Muscle layer of duodenum (tissue), 2 donors: ENCODE results near the gene CRIM1.

ENCODE experiments used
- H3K27ac ChIP-seq: one replicate; pipeline ENCODE4 v1.7.0; 2013; ENCODE audit warnings: mild to moderate bottlenecking, low read length
- H3K27me3 ChIP-seq: one replicate; pipeline ENCODE4 v1.7.0; 2013; ENCODE audit warnings: low read depth, mild to moderate bottlenecking, control low read depth, low read length
- H3K36me3 ChIP-seq, 2 donors: one replicate each; pipeline ENCODE4 v1.7.0; 2013; ENCODE audit warnings: low read length in 2 of 2, control low read depth in 1 of 2, mild to moderate bottlenecking in 1 of 2; ENCODE audit not compliant: insufficient read depth in 2 of 2, control insufficient read depth in 1 of 2
- H3K4me1 ChIP-seq, 2 donors: one replicate each; pipeline ENCODE4 v1.7.0; 2013; ENCODE audit warnings: low read length in 2 of 2, mild to moderate bottlenecking in 2 of 2, control low read depth in 1 of 2, moderate library complexity in 1 of 2; ENCODE audit not compliant: insufficient read depth in 2 of 2, control insufficient read depth in 1 of 2
- H3K4me3 ChIP-seq, 2 donors: one replicate each; pipeline ENCODE4 v1.7.0; 2013; ENCODE audit warnings: low read length in 2 of 2, low read depth in 1 of 2, mild to moderate bottlenecking in 1 of 2
- H3K9me3 ChIP-seq, 2 donors: one replicate each; pipeline ENCODE4 v1.7.0; 2013; ENCODE audit warnings: low read length in 2 of 2, control low read depth in 1 of 2, mild to moderate bottlenecking in 1 of 2; ENCODE audit not compliant: control insufficient read depth in 1 of 2
- donor health status: healthy.

CRIM1 gene

DNA sequence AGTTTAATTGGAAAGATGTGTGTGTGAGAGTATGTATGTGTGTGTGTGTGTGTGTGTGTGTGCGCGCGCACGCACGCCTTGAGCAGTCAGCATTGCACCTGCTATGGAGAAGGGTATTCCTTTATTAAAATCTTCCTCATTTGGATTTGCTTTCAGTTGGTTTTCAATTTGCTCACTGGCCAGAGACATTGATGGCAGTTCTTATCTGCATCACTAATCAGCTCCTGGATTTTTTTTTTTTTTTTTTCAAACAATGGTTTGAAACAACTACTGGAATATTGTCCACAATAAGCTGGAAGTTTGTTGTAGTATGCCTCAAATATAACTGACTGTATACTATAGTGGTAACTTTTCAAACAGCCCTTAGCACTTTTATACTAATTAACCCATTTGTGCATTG is 194.4 kb downstream of the CRIM1 start:
- Histone ChIP-seq H3K9me3 (no peaks in the 10 kb centered on the region), H3K4me3 (no peak overlapping the region), H3K36me3 (peaks cover 50 to 52% of the 10 kb centered on the region in 2 donors), H3K27me3 (no peaks in the 10 kb centered on the region), H3K27ac (no peak overlapping the region), H3K4me1 (peaks cover 0 to 9% of the 10 kb centered on the region in 2 donors)

- peaks cover 36 to 37% of the 10 kb centered on the region in 2 donors for H3K36me3 ChIP-seq
- no peaks in the 10 kb centered on the region for H3K27me3 ChIP-seq
- H3K9me3 ChIP-seq = no peaks in the 10 kb centered on the region
- H3K4me3 ChIP-seq = no peak overlapping the region
- H3K27ac ChIP-seq = no peak overlapping the region
- peaks cover 0 to 6% of the 10 kb centered on the region in 2 donors for H3K4me1 ChIP-seq
These were observed 198.1 kb downstream of the CRIM1 start for GRCh38 chr2:36553683-36554082.

DNA sequence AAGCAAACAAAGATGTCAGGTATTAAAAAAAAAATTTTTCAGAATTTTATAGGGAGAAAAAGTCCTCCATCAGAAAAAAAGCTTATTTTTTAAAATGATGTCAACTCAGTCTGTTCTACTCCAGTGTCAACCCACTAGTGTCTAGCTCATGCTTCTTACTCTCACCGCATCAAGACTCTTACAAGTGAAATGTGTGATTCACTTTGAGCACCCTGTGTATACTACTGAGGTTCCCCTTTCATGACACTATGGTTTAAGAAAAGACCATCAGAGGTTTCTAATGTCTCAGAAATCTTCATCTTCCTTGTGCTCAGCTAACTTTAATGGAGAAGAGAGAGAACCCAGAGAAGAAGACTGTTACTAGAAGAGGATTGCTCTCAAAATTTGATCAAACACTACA is 199.0 kb downstream of the CRIM1 start:
- peaks cover 32 to 33% of the 10 kb centered on the region in 2 donors for H3K36me3 ChIP-seq
- peaks cover 0 to 3% of the 10 kb centered on the region in 2 donors for H3K4me1 ChIP-seq
- H3K27me3 ChIP-seq = no peaks in the 10 kb centered on the region
- no peak overlapping the region for H3K4me3 ChIP-seq
- H3K9me3 ChIP-seq = no peaks in the 10 kb centered on the region
- no peak overlapping the region for H3K27ac ChIP-seq

DNA sequence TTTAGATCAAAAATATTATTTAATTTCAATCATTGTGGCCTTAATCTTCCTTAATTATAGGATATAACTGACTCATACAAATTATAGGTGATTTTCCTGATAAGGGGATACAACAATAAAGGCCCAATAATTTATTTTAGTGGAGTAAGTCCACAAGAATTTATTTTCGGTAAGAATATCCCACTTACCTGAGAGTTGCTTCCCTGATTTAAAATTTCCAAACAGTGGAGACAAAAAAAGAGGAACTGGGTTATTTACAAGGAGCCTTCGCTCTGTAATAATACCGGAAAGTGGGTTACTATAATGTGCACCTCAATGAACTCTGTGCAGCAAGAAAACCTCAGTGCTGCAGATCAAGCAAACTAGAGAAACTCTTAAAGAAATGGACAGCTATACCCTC is 200.2 kb downstream of the CRIM1 start:
- peaks cover 29 to 32% of the 10 kb centered on the region in 2 donors for H3K36me3 ChIP-seq
- H3K27me3 ChIP-seq = no peaks in the 10 kb centered on the region
- no peak overlapping the region for H3K4me3 ChIP-seq
- H3K27ac ChIP-seq = no peak overlapping the region
- H3K9me3 ChIP-seq = no peaks in the 10 kb centered on the region
- H3K4me1 ChIP-seq = peaks cover 0 to 3% of the 10 kb centered on the region in 2 donors

DNA sequence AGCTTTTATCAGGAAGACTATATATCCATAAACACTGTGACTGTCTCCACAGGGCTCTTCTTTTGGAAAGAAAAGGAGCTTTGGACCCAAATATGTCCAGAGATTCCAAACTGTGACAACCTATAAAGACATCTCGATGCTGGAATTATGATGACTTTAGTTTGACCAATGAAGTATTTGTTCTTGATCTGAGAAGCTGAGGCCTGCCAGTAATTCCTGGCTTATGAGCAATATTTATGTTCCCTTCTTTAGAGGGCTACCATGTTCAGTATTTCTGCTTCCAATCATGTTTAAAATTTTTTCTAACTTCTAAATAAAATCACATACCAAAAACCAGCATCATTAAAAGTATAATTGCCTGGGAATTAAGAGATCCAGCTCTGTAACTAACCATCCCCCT is 201.3 kb downstream of the CRIM1 start:
- H3K27ac ChIP-seq = no peak overlapping the region
- H3K4me3 ChIP-seq = no peak overlapping the region
- H3K4me1 ChIP-seq = peaks cover 0 to 3% of the 10 kb centered on the region in 2 donors
- no peaks in the 10 kb centered on the region for H3K9me3 ChIP-seq
- H3K36me3 ChIP-seq = peaks cover 22 to 23% of the 10 kb centered on the region in 2 donors
- H3K27me3 ChIP-seq = no peaks in the 10 kb centered on the region

GRCh38 chr2:36559221-36559942 is 203.8 kb downstream of the CRIM1 start:
- peaks cover 10 to 16% of the 10 kb centered on the region in 2 donors for H3K36me3 ChIP-seq
- H3K27me3 ChIP-seq = no peaks in the 10 kb centered on the region
- H3K9me3 ChIP-seq = no peaks in the 10 kb centered on the region
- no peak overlapping the region for H3K4me3 ChIP-seq
- H3K27ac ChIP-seq = no peak overlapping the region
- peaks cover 0 to 5% of the 10 kb centered on the region in 2 donors for H3K4me1 ChIP-seq

DNA sequence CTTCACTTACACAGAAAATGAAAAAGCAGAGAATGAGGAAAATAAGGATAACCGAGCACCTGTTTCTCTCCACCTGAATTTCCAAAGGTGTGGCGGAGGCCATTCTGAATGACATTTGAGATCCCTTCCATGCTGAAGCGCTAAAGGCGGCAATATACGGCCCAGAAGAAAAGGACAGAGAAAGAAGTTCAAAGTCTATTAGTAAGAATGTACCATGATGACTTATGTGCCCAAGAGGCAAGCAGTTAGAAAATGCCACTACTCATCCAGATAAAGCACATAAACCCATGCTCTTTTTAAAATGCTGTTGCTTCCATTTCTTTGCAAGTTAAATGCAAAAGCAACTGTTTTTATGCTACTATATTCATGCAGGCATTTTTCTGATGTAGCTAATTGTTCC is 205.1 kb downstream of the CRIM1 start:
- Histone ChIP-seq H3K4me1 (peaks cover 0 to 5% of the 10 kb centered on the region in 2 donors), H3K36me3 (peaks cover 6 to 8% of the 10 kb centered on the region in 2 donors), H3K4me3 (no peak overlapping the region), H3K27me3 (no peaks in the 10 kb centered on the region), H3K27ac (no peak overlapping the region), H3K9me3 (no peaks in the 10 kb centered on the region)

DNA sequence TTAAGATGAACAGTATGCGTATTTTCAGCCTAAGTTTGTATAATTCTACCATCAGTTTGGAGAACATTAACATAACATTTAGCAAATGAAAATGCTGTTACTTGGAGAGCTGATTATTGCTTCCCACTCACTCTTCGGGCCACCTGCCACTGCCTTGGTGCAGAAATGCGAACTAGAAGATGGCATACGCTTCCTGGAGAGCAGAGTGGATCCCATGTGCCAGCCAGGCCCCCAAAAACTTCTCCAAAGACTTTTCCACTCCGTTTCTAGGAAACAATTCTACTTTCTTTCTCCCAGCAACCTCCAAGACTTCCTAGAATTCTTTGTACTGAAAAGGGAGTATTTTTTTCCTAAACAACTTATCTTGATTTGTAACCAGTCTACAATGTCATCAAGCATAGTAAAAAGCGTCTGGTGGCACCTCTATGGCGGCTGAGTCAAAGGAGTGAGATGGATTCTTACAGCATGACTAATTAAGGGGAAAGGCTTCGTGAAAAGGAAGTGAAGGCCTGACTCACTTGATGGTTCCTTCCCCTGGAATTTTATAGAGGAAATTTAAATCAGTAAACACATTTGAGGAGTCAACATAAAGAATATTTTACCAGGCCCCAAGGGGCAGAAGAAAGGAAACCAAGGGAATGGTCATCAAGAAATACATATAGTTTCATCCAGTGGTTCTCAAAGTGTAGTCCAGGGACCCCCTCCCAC is 205.8 kb downstream of the CRIM1 start:
- Histone ChIP-seq H3K4me1 (peaks cover 0 to 5% of the 10 kb centered on the region in 2 donors), H3K27ac (no peak overlapping the region), H3K36me3 (peaks cover 0 to 8% of the 10 kb centered on the region in 2 donors), H3K9me3 (no peaks in the 10 kb centered on the region), H3K4me3 (no peak overlapping the region), H3K27me3 (no peaks in the 10 kb centered on the region)

GRCh38 chr2:36562240-36562639 is 206.7 kb downstream of the CRIM1 start:
- Histone ChIP-seq H3K9me3 (no peaks in the 10 kb centered on the region), H3K4me3 (no peak overlapping the region), H3K4me1 (peaks cover 0 to 5% of the 10 kb centered on the region in 2 donors), H3K27me3 (no peaks in the 10 kb centered on the region), H3K27ac (no peak overlapping the region), H3K36me3 (peaks cover 0 to 8% of the 10 kb centered on the region in 2 donors)

GRCh38 chr2:36562973-36563532 is 207.5 kb downstream of the CRIM1 start:
- Histone ChIP-seq H3K9me3 (no peaks in the 10 kb centered on the region), H3K36me3 (peaks cover 0 to 8% of the 10 kb centered on the region in 2 donors), H3K4me1 (peaks cover 0 to 5% of the 10 kb centered on the region in 2 donors), H3K27me3 (no peaks in the 10 kb centered on the region), H3K27ac (no peak overlapping the region), H3K4me3 (no peak overlapping the region)

DNA sequence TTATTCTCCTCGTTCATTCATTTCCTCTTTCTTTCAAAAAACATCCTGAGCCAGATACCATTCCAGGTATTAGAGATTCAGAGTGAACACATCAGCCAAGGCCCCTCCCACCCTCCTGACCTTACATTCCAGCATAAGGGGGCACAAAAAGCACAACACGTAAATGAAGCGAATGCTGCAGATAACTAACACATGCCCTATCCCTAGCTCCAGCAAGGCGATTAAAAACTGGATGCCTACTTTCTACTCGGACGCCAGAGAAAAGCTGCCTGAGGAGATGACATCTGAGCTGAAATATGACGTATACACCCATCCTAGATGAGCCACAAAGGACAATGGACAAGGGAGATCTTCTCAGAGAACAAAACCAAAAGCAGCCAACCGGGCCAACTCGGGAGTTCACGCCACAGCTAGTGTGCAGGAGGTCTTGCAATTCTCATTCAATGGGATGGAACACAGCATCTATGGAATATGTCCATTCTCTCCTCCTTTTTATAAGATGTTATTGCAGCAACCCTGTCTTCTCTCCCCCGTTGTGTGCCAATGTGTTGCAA is 208.9 kb downstream of the CRIM1 start:
- Histone ChIP-seq H3K27ac (no peak overlapping the region), H3K4me3 (no peak overlapping the region), H3K36me3 (peaks cover 4 to 7% of the 10 kb centered on the region in 2 donors), H3K4me1 (peaks cover 0 to 5% of the 10 kb centered on the region in 2 donors), H3K27me3 (no peaks in the 10 kb centered on the region), H3K9me3 (no peaks in the 10 kb centered on the region)
